Activated CD8-positive, alpha-beta T cell treated with anti-CD3 and anti-CD28 coated beads, Interleukin-2, amount 10 ng/mL, durations not matched to agents 7 days and 5 days (primary cell): ENCODE results near the gene SLC18A3. TPM values are rescaled to one million over a fixed set of nuclear protein-coding genes. Genes with fewer than 3 reads are reported as not detected.

Source experiments
- ATAC-seq: fragments of 150-1000 bp; cut with Tn5 transposase; one replicate; pipeline ENCODE4 v1.10.0; 2021; ENCODE audit warnings: moderate library complexity
- CTCF ChIA-PET: fragments of 350-600 bp; sonication (Branson Sonifier 250); formaldehyde crosslinking; loops from one replicate; lab custom pipeline; 2021; ENCODE audit warnings: antibody characterized with exemption; lab: Charles Lee
- POLR2A ChIA-PET: fragments of 350-600 bp; sonication (Branson Sonifier 250); formaldehyde crosslinking; loops from one replicate; lab custom pipeline; 2021; ENCODE audit warnings: antibody characterized with exemption; lab: Charles Lee
- DNase-seq: peaks from one replicate; pipeline ENCODE4 v3.0.0-alpha.2; 2020
- H3K27ac Mint-ChIP-seq: one replicate; pipeline ENCODE4 v1.8.0; 2021; ENCODE audit warnings: mild to moderate bottlenecking, mixed read lengths
- H3K27me3 Mint-ChIP-seq: one replicate; pipeline ENCODE4 v1.8.0; 2021; ENCODE audit warnings: low read depth, mixed read lengths
- H3K36me3 Mint-ChIP-seq: one replicate; pipeline ENCODE4 v1.8.0; 2021; ENCODE audit warnings: low read depth, mixed read lengths
- H3K4me1 Mint-ChIP-seq: one replicate; pipeline ENCODE4 v1.8.0; 2021; ENCODE audit warnings: low read depth, mixed read lengths
- H3K4me3 Mint-ChIP-seq: one replicate; pipeline ENCODE4 v1.8.0; 2021; ENCODE audit warnings: mild to moderate bottlenecking, mixed read lengths
- H3K9me3 Mint-ChIP-seq: one replicate; pipeline ENCODE4 v1.8.0; 2022; ENCODE audit warnings: mixed read lengths; ENCODE audit not compliant: insufficient read depth
- total RNA-seq, 2 experiments: library from RNA; stranded (reverse); gene quantifications; one replicate each; pipeline ENCODE4 v1.2.3, GENCODE V29; 2021

SLC18A3 gene
- total RNA-seq, 2 experiments from 2014 or later: not detected

- no peak for ATAC-seq
- Mint-ChIP-seq H3K9me3 (no peaks in the 10 kb centered on the region), H3K27me3 (peaks cover 8% of the 10 kb centered on the region), H3K4me3 (no peak overlapping the region), H3K36me3 (no peaks in the 10 kb centered on the region), H3K4me1 (peaks cover 29% of the 10 kb centered on the region), H3K27ac (no peak overlapping the region)
- POLR2A ChIA-PET: no interaction called here
- CTCF ChIA-PET: no interaction called here
- DNase-seq: no peak
Measured at GRCh38 chr10:49651039-49651835, 41.1 kb downstream of the SLC18A3 start.

- CTCF ChIA-PET: no interaction called here
- POLR2A ChIA-PET: no interaction called here
- H3K27me3 Mint-ChIP-seq: peaks cover 12% of the 10 kb centered on the region
- ATAC-seq (no peak), DNase-seq (no peak)
- no peak overlapping the region for H3K27ac Mint-ChIP-seq
- H3K4me1 Mint-ChIP-seq: peaks cover 29% of the 10 kb centered on the region
- no peaks in the 10 kb centered on the region for H3K9me3 Mint-ChIP-seq
- no peaks in the 10 kb centered on the region for H3K36me3 Mint-ChIP-seq
- no peak overlapping the region for H3K4me3 Mint-ChIP-seq
Measured at GRCh38 chr10:49651917-49652316, 41.8 kb downstream of the SLC18A3 start.

DNA sequence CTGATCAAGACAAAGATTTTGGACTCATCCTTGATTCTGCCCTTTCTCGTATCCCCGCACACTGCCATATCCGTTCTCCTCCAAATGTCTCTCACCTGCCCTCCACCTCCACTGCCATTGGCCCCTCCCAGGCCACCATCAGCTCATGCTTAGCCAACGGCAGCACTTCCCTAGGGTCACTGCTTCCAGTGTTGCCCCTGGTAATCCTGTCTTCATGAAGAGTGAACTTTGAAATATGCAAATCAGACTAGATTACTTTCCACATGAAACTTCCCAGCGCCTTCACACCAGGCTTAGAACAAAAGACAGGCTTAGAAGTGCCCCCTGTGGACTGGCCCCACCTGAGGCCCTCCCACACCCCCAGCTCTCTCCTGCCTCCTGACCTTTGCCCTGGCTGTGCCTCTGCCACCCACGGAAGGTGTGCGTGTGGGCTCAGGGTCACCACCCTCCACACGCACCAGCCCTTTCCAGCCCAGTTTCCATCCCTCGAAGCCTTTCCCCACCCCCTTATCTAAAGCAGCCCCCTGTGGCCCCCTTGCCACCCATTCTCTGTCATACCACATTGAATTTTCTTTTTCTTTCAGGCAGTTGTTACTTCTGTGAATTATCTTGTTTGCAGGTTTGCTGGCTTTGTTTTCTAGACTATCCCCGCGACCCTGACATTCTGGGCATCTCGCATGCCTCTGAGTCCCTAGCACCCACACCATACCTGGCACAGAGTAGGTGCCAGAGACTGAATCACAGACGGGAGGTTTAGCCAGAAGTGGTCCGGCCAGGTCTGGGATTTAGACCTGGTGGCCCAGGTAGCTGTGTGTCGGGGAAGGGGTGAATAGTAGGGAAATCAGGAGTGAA lies 42.5 kb downstream of the SLC18A3 start:
- no peak overlapping the region for H3K4me3 Mint-ChIP-seq
- H3K27me3 Mint-ChIP-seq: peaks cover 12% of the 10 kb centered on the region
- H3K9me3 Mint-ChIP-seq: no peaks in the 10 kb centered on the region
- H3K36me3 Mint-ChIP-seq: no peaks in the 10 kb centered on the region
- no peak overlapping the region for H3K27ac Mint-ChIP-seq
- peaks cover 28% of the 10 kb centered on the region for H3K4me1 Mint-ChIP-seq
- ChIA-PET POLR2A (no interaction called here), CTCF (no interaction called here)
- no peak for DNase-seq
- no peak for ATAC-seq

GRCh38 chr10:49653273-49653929 lies 43.3 kb downstream of the SLC18A3 start:
- ATAC-seq: no peak
- CTCF ChIA-PET: no interaction called here
- Mint-ChIP-seq H3K27ac (no peak overlapping the region), H3K9me3 (no peaks in the 10 kb centered on the region), H3K27me3 (peaks cover 11% of the 10 kb centered on the region), H3K36me3 (no peaks in the 10 kb centered on the region), H3K4me3 (no peak overlapping the region), H3K4me1 (peaks cover 22% of the 10 kb centered on the region)
- POLR2A ChIA-PET: no interaction called here
- DNase-seq: no peak

DNA sequence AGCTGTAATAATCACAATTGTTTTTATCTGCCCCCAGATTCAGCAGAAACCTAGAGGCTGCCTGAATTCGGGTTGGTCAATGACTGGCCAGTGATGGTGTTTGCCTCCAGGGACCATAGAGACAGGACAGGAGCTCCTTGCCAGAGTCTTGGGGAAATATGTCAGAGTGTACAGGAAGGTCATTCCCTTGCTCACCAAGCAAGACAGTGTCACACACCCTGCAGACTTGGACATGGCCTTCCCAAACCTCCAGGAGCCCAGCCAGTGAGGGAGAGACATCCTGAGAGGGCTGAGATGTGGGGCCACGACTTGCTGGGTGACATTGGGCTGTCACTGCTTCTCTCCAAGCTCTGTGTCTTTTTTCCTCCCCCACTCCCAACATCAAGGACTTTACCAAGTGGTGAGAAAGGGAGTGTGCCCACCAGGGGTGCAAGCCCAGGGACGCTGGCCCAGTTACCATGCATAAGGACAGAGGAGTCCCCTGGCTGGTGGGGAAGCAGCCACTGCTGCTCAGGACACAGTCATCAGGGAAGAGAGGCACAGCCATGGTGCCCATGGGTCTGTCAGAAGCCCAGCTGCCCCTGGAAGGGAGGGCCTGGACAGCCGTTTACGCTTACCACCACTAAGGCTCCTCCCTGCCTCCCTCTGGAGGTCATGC lies 44.1 kb downstream of the SLC18A3 start:
- DNase-seq (no peak), ATAC-seq (no peak)
- Mint-ChIP-seq H3K36me3 (no peaks in the 10 kb centered on the region), H3K27me3 (peaks cover 9% of the 10 kb centered on the region), H3K9me3 (peaks cover 7% of the 10 kb centered on the region), H3K4me1 (peaks cover 14% of the 10 kb centered on the region), H3K27ac (no peak overlapping the region), H3K4me3 (no peak overlapping the region)
- CTCF ChIA-PET: no interaction called here
- POLR2A ChIA-PET: no interaction called here

DNA sequence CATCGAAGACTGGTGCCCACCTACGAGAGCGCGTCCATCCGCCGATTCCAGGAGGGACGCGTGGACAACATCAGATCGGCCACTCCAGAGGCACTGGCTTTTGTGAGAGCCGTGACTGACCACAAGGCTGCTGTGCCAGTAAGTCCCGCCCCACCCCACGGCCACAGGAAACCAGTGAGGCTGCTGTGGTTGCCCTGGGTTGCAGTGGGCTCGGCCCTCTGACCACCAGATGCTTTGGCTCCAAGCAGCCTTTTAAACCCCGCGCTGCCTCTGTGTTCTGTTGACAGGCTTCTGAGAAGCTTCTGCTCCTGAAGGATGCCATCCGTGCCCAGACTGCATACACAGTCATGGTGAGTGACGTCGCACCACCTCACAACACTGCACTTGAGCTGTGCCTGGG lies 45.0 kb downstream of the SLC18A3 start:
- POLR2A ChIA-PET: no interaction called here

DNA sequence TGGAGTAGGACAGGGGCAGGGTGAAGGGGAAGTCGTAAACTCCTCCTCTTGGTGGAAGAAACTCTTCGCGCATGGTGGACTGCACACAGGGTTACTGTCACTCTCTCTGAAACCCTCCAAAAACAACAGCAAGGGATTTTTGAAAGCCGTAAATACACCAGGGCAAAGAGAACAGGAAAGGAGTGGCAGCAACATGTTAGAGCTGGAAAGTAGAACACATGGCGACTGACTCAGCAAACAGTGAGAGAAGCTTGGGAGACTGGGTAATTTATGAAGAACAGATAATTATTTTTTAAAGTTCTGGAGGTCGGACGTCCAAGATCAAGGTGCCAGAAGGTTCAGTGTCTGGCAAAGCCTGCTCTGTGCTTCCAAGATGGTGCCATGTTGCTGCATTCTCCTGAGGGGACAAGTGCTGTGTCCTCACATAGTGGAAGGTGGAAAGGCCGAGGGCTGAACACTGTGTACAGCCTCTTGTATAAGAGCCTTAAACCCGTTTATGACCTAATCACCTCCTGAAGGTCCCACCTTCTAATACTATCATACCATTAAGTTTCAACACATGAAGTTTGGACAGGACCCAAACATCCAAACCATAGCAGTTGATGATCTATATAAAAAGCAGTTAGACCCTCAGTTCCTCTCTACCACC lies 46.9 kb downstream of the SLC18A3 start:
- no peak for ATAC-seq
- Mint-ChIP-seq H3K9me3 (peaks cover 9% of the 10 kb centered on the region), H3K27ac (no peak overlapping the region), H3K4me3 (no peak overlapping the region), H3K36me3 (no peaks in the 10 kb centered on the region), H3K4me1 (no peaks in the 10 kb centered on the region), H3K27me3 (peaks cover 9% of the 10 kb centered on the region)
- no peak for DNase-seq
- ChIA-PET POLR2A (no interaction called here), CTCF (no interaction called here)

More for the DNA sequence above, 45.0 kb downstream of the SLC18A3 start:
- H3K4me1 Mint-ChIP-seq: peaks cover 5% of the 10 kb centered on the region
- peaks cover 9% of the 10 kb centered on the region for H3K27me3 Mint-ChIP-seq
- H3K4me3 Mint-ChIP-seq: no peak overlapping the region
- H3K27ac Mint-ChIP-seq: no peak overlapping the region
- DNase-seq (no peak), ATAC-seq (no peak)
- H3K36me3 Mint-ChIP-seq: no peaks in the 10 kb centered on the region
- peaks cover 9% of the 10 kb centered on the region for H3K9me3 Mint-ChIP-seq
- CTCF ChIA-PET: no interaction called here

- Mint-ChIP-seq H3K27ac (no peak overlapping the region), H3K27me3 (peaks cover 9% of the 10 kb centered on the region), H3K4me1 (no peaks in the 10 kb centered on the region), H3K9me3 (peaks cover 9% of the 10 kb centered on the region), H3K4me3 (no peak overlapping the region), H3K36me3 (no peaks in the 10 kb centered on the region)
- POLR2A ChIA-PET: no interaction called here
- ATAC-seq (no peak), DNase-seq (no peak)
- CTCF ChIA-PET: no interaction called here
Measured at GRCh38 chr10:49657606-49658005, 47.5 kb downstream of the SLC18A3 start.

DNA sequence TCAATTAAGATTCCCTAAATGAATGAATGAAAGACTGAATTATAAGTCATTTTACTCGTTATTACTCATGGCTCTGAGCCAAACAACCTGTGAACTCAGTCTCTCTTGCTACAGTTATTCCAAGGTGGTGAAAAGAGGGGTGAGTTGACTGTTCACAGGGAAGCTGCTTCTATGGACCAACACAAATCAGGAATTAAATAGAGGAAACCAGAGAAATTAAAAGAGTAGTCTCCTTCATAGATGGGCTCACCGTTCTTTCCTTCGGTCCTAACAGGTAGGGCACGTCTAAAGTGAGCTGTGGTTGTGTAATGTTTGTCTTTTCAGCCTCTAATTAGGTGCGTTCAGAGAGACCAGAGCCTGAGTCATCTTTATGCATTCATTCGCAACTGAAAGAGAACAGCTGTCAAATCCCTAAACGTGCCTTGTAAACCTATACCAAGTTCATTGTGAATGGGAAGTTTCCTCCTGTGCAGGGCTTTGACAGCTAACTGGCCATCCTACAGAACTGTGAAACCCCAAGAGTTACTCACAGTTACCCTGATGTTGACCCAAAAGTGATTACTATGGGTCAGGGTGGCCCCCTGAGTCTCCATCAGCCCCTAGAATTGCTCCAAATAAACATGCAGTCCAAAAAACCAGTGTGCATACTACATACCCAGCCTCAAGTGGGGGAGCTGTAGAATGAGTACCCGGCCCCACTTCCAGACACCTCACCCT lies 51.2 kb downstream of the SLC18A3 start:
- Mint-ChIP-seq H3K9me3 (peaks cover 9% of the 10 kb centered on the region), H3K36me3 (no peaks in the 10 kb centered on the region), H3K27ac (no peak overlapping the region), H3K27me3 (peaks cover 6% of the 10 kb centered on the region), H3K4me3 (no peak overlapping the region), H3K4me1 (no peaks in the 10 kb centered on the region)
- ATAC-seq (no peak), DNase-seq (no peak)
- POLR2A ChIA-PET: no interaction called here
- CTCF ChIA-PET: no interaction called here
